ENCODE results near the gene ART5. TPM values are rescaled to one million over a fixed set of nuclear protein-coding genes. Genes with fewer than 3 reads are reported as not detected.
A peak's percentile ranks its signal among the peaks of the same experiment; 100 is the strongest.

The ART5 gene
- total RNA-seq, 6 donors from 2014 or later: 0.49 to 3.6 (median 1.3) TPM; not detected in 2

GRCh38 chr11:3639841-3640240, 2.0 kb downstream of the ART5 start:
- 96 to 100% methylated on average over 8 to 14 of the region's 14 CpGs for WGBS, 2 donors
- no peak for TF ChIP-seq CTCF (IDR thresholded peaks at IDR 0.05)
- no peak for TF ChIP-seq POLR2A (IDR thresholded peaks at IDR 0.05)
- Histone ChIP-seq H3K9me3 (no peaks in the 10 kb centered on the region), H3K27me3 (no peaks in the 10 kb centered on the region), H3K4me3 (no peak overlapping the region), H3K27ac (no peak overlapping the region), H3K36me3 (no peaks in the 10 kb centered on the region), H3K4me1 (peaks cover 12 to 21% (median 18%) of the 10 kb centered on the region in 4 donors)
- DNase-seq: peak in 1 of 2 donors; percentile 73
- no peak for ATAC-seq (ENCODE audit: low FRiP score in 2 of 2)

DNA sequence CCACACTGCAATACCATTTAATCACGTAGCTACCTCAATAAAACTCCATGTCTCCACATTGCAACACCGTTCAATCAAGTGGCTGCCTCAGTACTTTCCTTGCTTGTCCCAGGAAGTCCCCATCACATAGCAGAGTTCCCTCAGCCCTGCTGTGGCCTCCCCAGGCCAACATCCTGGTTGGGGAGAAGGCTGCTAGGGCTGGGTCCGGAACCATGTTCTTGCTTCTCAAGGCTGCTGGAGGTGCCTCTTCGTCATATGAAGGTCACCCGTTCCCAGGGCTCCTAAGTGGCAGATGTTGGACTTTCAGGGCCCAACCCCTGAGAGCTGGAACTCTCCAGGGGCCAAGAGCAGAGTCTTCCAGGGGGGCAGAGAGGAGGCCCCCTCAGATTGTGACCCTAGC, 3.3 kb downstream of the ART5 start:
- DNase-seq: no peak
- Histone ChIP-seq H3K9me3 (no peaks in the 10 kb centered on the region), H3K27me3 (no peaks in the 10 kb centered on the region), H3K4me1 (peaks cover 12 to 20% (median 16%) of the 10 kb centered on the region in 4 donors), H3K27ac (no peak overlapping the region), H3K36me3 (no peaks in the 10 kb centered on the region), H3K4me3 (no peak overlapping the region)
- no peak for ATAC-seq (ENCODE audit: low FRiP score in 2 of 2)
- WGBS, 2 donors: 92% methylated on average over 3 to 5 of the region's 5 CpGs
- no peak for TF ChIP-seq CTCF (IDR thresholded peaks at IDR 0.05)
- no peak for TF ChIP-seq EP300 (IDR thresholded peaks at IDR 0.05)
- TF ChIP-seq POLR2A (IDR thresholded peaks at IDR 0.05): no peak
- no peak for TF ChIP-seq POLR2AphosphoS5 (IDR thresholded peaks at IDR 0.05)

GRCh38 chr11:3637201-3637600, 4.6 kb downstream of the ART5 start:
- H3K4me1 ChIP-seq: peaks cover 0 to 7% (median 3%) of the 10 kb centered on the region in 4 donors
- no peaks in the 10 kb centered on the region for H3K9me3 ChIP-seq
- 87 to 89% methylated on average over 13 of the region's 13 CpGs for WGBS, 2 donors
- no peak for TF ChIP-seq POLR2AphosphoS5 (IDR thresholded peaks at IDR 0.05)
- TF ChIP-seq CTCF (IDR thresholded peaks at IDR 0.05): no peak
- TF ChIP-seq EP300 (IDR thresholded peaks at IDR 0.05): no peak
- TF ChIP-seq POLR2A (IDR thresholded peaks at IDR 0.05): no peak
- DNase-seq: no peak
- no peak overlapping the region for H3K4me3 ChIP-seq
- no peaks in the 10 kb centered on the region for H3K27me3 ChIP-seq
- H3K36me3 ChIP-seq: no peaks in the 10 kb centered on the region
- no peak overlapping the region for H3K27ac ChIP-seq
- no peak for ATAC-seq (ENCODE audit: low FRiP score in 2 of 2)

DNA sequence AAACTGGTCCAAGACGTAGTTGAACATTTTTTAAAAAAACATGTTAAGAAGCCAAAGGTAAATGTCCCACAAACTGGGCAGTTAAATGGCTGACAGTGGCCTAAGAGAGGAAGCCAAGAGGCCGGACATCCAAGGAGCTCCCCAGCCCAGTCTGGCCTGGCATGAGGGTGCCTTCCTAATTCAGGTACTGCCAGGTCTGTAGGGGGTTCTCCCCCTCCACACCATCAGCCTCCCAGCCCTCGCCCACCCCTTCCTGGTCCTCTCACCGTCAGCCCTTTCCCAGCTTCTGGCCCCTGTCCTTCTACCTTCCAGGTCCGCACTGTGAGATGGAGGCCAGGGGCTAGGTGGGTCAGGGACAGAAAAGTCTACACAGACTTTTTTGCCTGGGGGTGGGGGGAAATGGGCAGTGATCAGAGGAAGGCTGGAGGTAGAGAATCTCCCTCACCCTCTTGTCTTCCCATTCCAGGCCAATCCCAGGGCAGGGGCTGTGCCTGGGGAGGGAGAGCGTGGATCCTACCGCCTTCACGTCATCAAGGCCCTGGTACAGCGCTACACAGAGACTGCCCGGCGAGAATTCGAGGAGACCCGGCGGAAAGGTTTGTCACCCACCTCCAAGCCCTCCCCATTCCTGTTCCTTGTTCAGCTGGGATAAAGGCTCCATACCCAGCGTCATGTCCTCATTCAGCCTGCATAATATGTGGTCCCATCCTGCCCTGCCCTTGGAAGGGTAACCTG, 6.0 kb downstream of the ART5 start:
- no peak overlapping the region for H3K4me3 ChIP-seq
- TF ChIP-seq EP300 (IDR thresholded peaks at IDR 0.05) (no peak), POLR2AphosphoS5 (IDR thresholded peaks at IDR 0.05) (no peak), POLR2A (IDR thresholded peaks at IDR 0.05) (no peak), CTCF (IDR thresholded peaks at IDR 0.05) (no peak)
- H3K27me3 ChIP-seq: no peaks in the 10 kb centered on the region
- H3K4me1 ChIP-seq: no peaks in the 10 kb centered on the region
- H3K36me3 ChIP-seq: no peaks in the 10 kb centered on the region
- ATAC-seq (ENCODE audit: low FRiP score in 2 of 2) (no peak), DNase-seq (no peak)
- WGBS, 2 donors: 93 to 95% methylated on average over 15 of the region's 15 CpGs
- no peaks in the 10 kb centered on the region for H3K9me3 ChIP-seq
- no peak overlapping the region for H3K27ac ChIP-seq

GRCh38 chr11:3632070-3632660, 9.6 kb downstream of the ART5 start:
- no peak overlapping the region for H3K4me3 ChIP-seq
- no peaks in the 10 kb centered on the region for H3K36me3 ChIP-seq
- no peaks in the 10 kb centered on the region for H3K4me1 ChIP-seq
- ATAC-seq (ENCODE audit: low FRiP score in 2 of 2) (no peak), DNase-seq (no peak)
- 89 to 99% methylated on average over 5 of the region's 5 CpGs for WGBS, 2 donors
- TF ChIP-seq CTCF (IDR thresholded peaks at IDR 0.05) (no peak), EP300 (IDR thresholded peaks at IDR 0.05) (no peak), POLR2A (IDR thresholded peaks at IDR 0.05) (no peak)
- no peaks in the 10 kb centered on the region for H3K27me3 ChIP-seq
- H3K9me3 ChIP-seq: no peaks in the 10 kb centered on the region
- no peak overlapping the region for H3K27ac ChIP-seq

All from upper lobe of left lung (tissue), 6 donors.